ENCODE results near the gene NAPA. TPM values are rescaled to one million over a fixed set of nuclear protein-coding genes. Genes with fewer than 3 reads are reported as not detected.
A peak's percentile ranks its signal among the peaks of the same experiment; 100 is the strongest.

The NAPA gene
- total RNA-seq, 1 donor from 2014 or later, result 61.9 TPM

DNA sequence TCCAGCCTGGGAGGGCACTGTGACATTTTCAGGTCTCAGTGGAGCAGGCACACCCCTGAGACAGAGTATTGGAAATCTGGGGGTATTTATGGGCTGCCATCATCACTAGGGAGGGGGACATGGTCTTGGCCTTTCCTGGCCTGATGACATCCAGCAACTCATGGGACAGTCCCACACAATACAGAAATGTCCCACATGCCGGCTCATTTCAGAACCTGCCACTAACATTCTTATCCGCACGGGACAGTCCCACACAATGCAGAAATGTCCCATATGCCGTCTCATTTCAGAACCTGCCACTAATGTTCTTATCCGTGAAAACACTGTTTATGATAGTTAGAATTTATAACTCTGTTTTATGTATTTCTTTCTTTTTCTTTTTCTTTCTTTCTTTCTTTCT lies 53.0 kb downstream of the NAPA start:
- Mint-ChIP-seq H3K9me3 (no peaks in the 10 kb centered on the region), H3K27me3 (peaks cover 6% of the 10 kb centered on the region), H3K4me1 (peaks cover 4% of the 10 kb centered on the region), H3K36me3 (ENCODE audit: low read depth) (no peaks in the 10 kb centered on the region), H3K4me3 (no peak overlapping the region), H3K27ac (no peak overlapping the region)
- intact Hi-C loops (cut with micrococcal nuclease), result no loop called here
- no peak for DNase-seq

GRCh38 chr19:47459477-47459876 lies 55.4 kb downstream of the NAPA start:
- Mint-ChIP-seq H3K4me3 (no peak overlapping the region), H3K9me3 (peaks cover 9% of the 10 kb centered on the region), H3K36me3 (ENCODE audit: low read depth) (no peaks in the 10 kb centered on the region), H3K4me1 (peaks cover 3% of the 10 kb centered on the region), H3K27ac (no peak overlapping the region), H3K27me3 (peaks cover 22% of the 10 kb centered on the region)
- no peak for DNase-seq
- intact Hi-C loops (cut with micrococcal nuclease), result no loop called here

GRCh38 chr19:47458672-47459071 lies 56.2 kb downstream of the NAPA start:
- DNase-seq, result no peak
- Mint-ChIP-seq H3K4me1 (peaks cover 2% of the 10 kb centered on the region), H3K27me3 (peaks cover 26% of the 10 kb centered on the region), H3K4me3 (no peak overlapping the region), H3K36me3 (ENCODE audit: low read depth) (no peaks in the 10 kb centered on the region), H3K9me3 (peaks cover 9% of the 10 kb centered on the region), H3K27ac (no peak overlapping the region)
- intact Hi-C loops (cut with micrococcal nuclease), result no loop called here

GRCh38 chr19:47456721-47457474 lies 58.0 kb downstream of the NAPA start:
- no peak overlapping the region for H3K4me3 Mint-ChIP-seq
- no peaks in the 10 kb centered on the region for H3K36me3 Mint-ChIP-seq (ENCODE audit: low read depth)
- H3K4me1 Mint-ChIP-seq, result peaks cover 2% of the 10 kb centered on the region
- DNase-seq, result no peak
- no peak overlapping the region for H3K27ac Mint-ChIP-seq
- intact Hi-C loops (cut with micrococcal nuclease), result no loop called here
- peaks cover 9% of the 10 kb centered on the region for H3K9me3 Mint-ChIP-seq
- H3K27me3 Mint-ChIP-seq, result peaks cover 27% of the 10 kb centered on the region

DNA sequence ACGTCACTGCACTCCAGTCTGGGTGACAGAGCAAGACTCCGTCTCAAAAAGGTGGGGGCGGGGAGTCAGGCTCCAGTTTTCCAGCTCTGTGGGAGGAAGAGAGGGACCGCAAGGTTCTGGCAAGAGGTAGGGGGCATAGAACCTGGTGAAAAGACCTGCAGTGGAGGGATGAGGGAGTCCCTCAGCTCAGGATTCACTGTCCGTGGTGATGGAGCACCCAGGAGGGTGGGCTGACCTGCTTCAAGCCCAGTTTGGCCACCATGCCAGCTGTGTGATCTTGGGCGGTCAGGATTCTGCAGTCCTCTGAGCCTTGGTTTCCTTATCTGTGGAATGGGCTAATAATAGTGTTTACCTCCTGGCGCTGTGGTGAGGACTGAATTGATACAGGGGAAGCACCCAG lies 64.4 kb downstream of the NAPA start:
- DNase-seq, result no peak
- intact Hi-C loops (cut with micrococcal nuclease), result no loop called here
- H3K4me1 Mint-ChIP-seq, result peaks cover 19% of the 10 kb centered on the region
- no peak overlapping the region for H3K27ac Mint-ChIP-seq
- H3K36me3 Mint-ChIP-seq (ENCODE audit: low read depth), result no peaks in the 10 kb centered on the region
- H3K9me3 Mint-ChIP-seq, result peaks cover 7% of the 10 kb centered on the region
- H3K4me3 Mint-ChIP-seq, result no peak overlapping the region
- H3K27me3 Mint-ChIP-seq, result peaks cover 60% of the 10 kb centered on the region

DNA sequence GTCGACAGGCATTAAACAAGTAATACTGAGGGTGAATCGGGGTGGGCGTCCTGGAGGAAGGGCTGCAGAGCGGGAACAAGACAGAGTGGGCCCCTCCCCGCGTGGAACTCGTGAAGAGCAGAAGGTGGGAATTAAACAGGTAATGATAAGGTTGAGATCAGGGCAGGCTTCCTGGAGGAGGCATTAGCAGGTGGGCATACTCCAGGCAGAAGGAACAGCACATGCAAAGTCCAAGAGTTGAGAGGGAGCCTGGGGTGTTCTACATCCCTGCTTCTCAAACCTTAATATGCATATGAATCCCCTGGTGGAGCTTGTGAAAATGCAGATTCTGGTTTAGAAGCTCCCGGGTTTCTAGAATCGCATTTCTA lies 66.5 kb downstream of the NAPA start:
- H3K4me3 Mint-ChIP-seq, result no peak overlapping the region
- DNase-seq, result no peak
- H3K27me3 Mint-ChIP-seq, result peaks cover 62% of the 10 kb centered on the region
- H3K36me3 Mint-ChIP-seq (ENCODE audit: low read depth), result no peaks in the 10 kb centered on the region
- H3K27ac Mint-ChIP-seq, result no peak overlapping the region
- H3K4me1 Mint-ChIP-seq, result peaks cover 36% of the 10 kb centered on the region
- peaks cover 5% of the 10 kb centered on the region for H3K9me3 Mint-ChIP-seq
- intact Hi-C loops (cut with micrococcal nuclease), result no loop called here

DNA sequence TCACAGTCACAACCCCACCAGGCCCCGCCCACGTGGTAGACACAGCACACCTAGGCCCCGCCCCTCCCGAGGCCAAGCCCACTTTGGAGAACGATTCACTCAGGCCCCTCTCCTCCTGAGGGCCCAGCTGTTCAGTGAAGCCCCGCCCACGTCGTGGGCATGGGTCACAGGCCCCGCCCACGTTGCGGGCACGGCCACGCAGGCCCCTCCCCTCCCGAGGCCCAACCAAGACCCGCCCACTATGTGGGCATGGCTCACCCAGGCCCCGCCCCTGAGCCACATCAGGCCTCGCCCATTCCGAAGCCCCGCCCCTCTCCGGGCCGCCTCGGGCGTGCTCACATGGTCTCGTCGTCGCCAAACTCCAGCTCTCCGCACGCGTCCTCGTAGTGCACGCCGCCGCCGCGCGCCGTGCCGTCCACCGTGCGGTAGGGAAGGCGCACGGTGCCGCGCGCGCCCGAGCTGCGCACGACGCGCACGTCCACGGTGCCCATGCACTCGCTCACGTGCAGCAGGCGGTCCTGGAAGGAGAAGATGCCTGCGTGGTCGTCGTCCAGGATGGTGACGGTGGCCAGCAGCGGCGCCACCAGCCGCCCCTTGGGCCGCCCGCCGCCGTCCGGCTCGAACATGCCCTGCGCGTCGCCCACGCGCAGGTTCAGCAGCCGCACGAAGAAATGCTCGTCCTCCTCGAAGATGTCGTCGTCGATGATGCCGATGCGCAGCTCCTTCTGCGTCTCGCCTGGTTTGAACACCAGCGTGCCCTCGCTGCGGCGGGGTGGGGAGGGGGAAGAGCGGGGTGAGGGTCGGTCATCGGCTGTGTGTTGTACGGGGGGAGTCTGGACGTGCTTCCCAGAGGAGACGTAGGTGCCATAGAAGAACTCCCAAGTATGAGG lies 67.1 kb downstream of the NAPA start:
- H3K27me3 Mint-ChIP-seq, result peaks cover 68% of the 10 kb centered on the region
- peak overlapping the region; percentile 16 for H3K27ac Mint-ChIP-seq
- H3K9me3 Mint-ChIP-seq, result peaks cover 5% of the 10 kb centered on the region
- peak; percentile 92 for DNase-seq
- intact Hi-C loops (cut with micrococcal nuclease), result loop anchor here (1.0 kb wide), 1 partner anchor 19 kb away; no protein-coding TSS in a partner anchor
- peaks cover 41% of the 10 kb centered on the region for H3K4me1 Mint-ChIP-seq
- H3K36me3 Mint-ChIP-seq (ENCODE audit: low read depth), result no peaks in the 10 kb centered on the region
- peak overlapping the region; percentile 75 for H3K4me3 Mint-ChIP-seq

DNA sequence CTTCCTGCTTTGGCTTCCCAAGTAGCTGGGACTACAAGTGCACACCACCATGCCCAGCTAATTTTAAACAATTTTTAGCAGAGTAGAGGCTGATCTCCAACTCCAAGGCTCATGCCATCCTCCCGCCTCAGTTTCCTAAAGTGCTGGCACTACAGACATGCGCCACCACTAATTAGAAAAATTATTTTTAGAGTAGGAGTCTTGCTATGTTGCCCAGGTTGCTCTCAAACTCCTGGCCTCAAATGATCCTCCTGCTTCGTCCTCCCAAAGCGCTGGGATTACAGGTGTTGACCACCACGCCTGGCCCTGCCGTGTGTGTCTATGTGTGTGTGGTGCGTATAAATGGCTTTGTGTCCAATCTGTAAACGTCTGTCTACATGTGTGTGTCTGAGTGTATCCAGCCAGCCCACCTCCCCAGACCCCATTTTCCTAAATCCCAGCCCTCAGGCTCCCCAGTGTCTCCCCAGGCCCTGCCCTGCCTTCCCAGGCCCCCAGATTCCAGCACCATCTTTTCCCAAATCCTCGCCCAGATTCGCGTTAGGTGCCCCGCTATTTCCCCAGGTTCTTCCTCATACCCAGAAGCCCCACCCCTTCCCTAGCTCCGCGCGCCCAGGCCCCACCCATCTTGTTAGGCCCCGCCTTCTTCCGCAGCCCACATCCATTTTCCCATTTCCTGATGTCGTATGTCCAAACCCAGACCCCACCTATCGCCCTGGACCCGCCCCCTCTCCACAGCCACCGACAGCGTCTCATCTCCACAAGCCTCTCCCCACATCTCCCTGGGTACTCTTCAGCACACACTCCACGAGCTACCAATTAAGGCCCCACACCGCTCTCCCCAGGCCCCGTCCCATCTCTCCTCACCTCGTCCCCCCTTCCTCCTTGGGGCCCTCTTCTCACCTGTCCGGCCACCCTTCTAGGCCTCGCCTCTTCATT lies 68.1 kb downstream of the NAPA start:
- no peaks in the 10 kb centered on the region for H3K36me3 Mint-ChIP-seq (ENCODE audit: low read depth)
- peak overlapping the region; percentile 75 for H3K4me3 Mint-ChIP-seq
- peaks cover 5% of the 10 kb centered on the region for H3K9me3 Mint-ChIP-seq
- peak overlapping the region; percentile 35 for H3K27ac Mint-ChIP-seq
- peaks cover 72% of the 10 kb centered on the region for H3K27me3 Mint-ChIP-seq
- intact Hi-C loops (cut with micrococcal nuclease), result loop anchor here (1.0 kb wide), 1 partner anchor 19 kb away; no protein-coding TSS in a partner anchor
- H3K4me1 Mint-ChIP-seq, result peaks cover 41% of the 10 kb centered on the region
- peak; percentile 82 for DNase-seq

DNA sequence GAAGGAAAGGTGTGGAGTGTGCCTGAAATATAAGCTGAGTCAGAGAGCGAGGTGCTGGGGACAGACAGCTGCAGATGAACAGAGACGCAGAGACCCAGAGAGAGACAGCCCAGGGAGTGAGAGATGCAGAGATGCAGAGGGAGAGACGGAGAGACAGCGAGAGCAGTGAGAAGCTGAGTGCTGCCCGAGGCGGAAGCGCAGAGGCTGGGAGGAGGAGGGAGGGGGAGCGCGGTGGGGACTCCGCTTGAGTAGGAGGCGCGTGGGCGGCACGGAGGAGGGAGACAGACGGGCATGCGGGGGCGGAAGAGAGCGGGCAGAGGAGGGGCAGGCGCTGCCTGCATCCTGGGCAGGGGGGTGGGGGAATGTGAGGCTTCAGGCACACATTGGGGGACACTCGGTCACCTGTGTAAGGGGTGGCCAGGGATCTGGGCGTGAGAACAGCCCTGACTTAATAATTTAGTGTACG lies 68.9 kb downstream of the NAPA start:
- peaks cover 5% of the 10 kb centered on the region for H3K9me3 Mint-ChIP-seq
- H3K4me1 Mint-ChIP-seq, result peaks cover 41% of the 10 kb centered on the region
- H3K4me3 Mint-ChIP-seq, result peak overlapping the region; percentile 70
- intact Hi-C loops (cut with micrococcal nuclease), result no loop called here
- H3K36me3 Mint-ChIP-seq (ENCODE audit: low read depth), result no peaks in the 10 kb centered on the region
- H3K27ac Mint-ChIP-seq, result peak overlapping the region; percentile 27
- peak; percentile 90 for DNase-seq
- peaks cover 73% of the 10 kb centered on the region for H3K27me3 Mint-ChIP-seq

DNA sequence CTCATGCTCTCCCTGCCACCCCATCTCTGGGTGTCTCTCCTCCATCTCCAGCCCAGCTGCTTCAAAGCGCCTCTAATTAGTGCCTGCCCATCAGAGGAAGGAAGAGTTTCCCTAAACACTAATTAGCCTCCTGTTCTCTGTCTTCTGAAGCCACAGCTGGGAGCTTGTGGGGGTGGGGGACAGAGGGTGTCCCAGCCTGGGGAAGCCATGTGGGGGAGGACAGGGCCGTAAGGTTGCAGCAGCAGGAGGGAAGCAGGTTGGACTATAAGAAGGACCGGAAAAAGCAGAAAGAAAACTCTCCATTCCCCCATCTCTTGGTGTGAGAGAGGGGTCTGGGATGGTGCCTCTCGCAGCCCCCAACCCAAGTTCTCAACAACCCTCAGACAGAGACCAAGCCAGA lies 69.3 kb downstream of the NAPA start:
- H3K27me3 Mint-ChIP-seq, result peaks cover 72% of the 10 kb centered on the region
- no peaks in the 10 kb centered on the region for H3K36me3 Mint-ChIP-seq (ENCODE audit: low read depth)
- peaks cover 41% of the 10 kb centered on the region for H3K4me1 Mint-ChIP-seq
- DNase-seq, result no peak
- H3K4me3 Mint-ChIP-seq, result peak overlapping the region; percentile 70
- H3K27ac Mint-ChIP-seq, result peak overlapping the region; percentile 27
- H3K9me3 Mint-ChIP-seq, result peaks cover 5% of the 10 kb centered on the region
- intact Hi-C loops (cut with micrococcal nuclease), result no loop called here

DNA sequence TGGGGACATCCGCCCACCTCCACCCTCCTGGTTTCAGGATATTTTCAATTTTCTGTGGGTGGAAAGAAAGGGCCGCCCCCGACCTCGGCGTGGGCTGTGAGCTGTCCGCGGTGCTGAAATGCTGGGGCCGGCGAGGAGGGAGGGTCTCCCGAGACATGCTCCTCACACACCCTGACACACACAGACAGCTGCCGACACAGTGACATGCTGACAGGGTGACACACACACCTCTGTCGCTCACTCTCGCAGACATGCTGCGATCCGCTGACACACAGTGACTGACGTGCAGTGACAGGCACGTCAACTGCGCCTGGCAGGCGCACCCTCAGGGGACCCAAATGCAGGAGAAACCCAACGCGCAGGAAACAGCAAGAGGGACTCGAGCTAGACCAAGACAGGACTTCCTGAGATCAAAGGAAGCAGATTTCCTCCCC lies 70.5 kb downstream of the NAPA start:
- DNase-seq, result peak; percentile 85
- Mint-ChIP-seq H3K36me3 (ENCODE audit: low read depth) (no peaks in the 10 kb centered on the region), H3K27ac (peak overlapping the region; percentile 43), H3K9me3 (peaks cover 5% of the 10 kb centered on the region), H3K27me3 (peaks cover 66% of the 10 kb centered on the region), H3K4me3 (peak overlapping the region; percentile 22), H3K4me1 (peaks cover 39% of the 10 kb centered on the region)
- intact Hi-C loops (cut with micrococcal nuclease), result no loop called here

DNA sequence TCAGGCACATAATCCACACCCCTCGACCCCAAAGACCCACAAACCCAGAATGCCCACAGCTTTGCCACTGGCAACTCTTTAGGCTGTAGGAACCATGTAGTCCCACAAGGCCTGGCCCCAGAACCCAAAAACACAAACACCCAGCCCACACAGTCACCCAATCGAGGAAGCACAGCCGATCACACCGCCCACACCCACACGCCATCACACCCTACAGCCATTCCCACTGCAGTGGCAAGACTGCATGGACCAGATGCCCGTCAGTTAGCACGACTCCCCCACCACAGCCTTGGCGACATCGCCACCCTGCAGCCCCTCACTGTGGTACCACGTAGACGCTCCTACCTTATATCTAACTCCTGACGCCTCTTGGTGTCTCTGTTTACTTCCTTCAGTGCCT lies 71.5 kb downstream of the NAPA start:
- Mint-ChIP-seq H3K9me3 (peaks cover 5% of the 10 kb centered on the region), H3K36me3 (ENCODE audit: low read depth) (no peaks in the 10 kb centered on the region), H3K27ac (no peak overlapping the region), H3K27me3 (peaks cover 62% of the 10 kb centered on the region), H3K4me3 (no peak overlapping the region), H3K4me1 (peaks cover 44% of the 10 kb centered on the region)
- DNase-seq, result no peak
- intact Hi-C loops (cut with micrococcal nuclease), result no loop called here

DNA sequence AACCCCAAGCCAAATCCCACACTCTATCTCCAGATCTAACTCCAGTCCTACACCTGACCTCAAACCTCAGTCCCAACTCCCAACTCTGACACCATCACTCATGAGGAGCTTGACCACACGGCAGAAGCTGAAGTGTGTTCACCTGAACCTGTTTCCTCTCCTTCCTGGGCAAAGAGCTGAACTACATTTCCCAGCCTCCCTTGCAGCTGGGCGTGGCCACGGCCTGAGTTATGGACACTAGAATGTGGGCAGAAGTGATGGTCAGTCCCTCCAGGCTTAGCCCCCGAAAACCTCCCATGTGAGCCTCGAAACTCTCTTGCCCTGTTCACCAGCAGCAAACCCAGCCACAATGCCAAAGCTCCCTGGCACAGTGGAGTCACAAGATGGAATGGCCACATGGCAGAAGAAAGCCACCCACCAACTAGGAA lies 76.1 kb downstream of the NAPA start:
- Mint-ChIP-seq H3K27ac (no peak overlapping the region), H3K27me3 (peaks cover 40% of the 10 kb centered on the region), H3K4me1 (peaks cover 34% of the 10 kb centered on the region), H3K36me3 (ENCODE audit: low read depth) (no peaks in the 10 kb centered on the region), H3K4me3 (no peak overlapping the region), H3K9me3 (no peaks in the 10 kb centered on the region)
- intact Hi-C loops (cut with micrococcal nuclease), result no loop called here
- no peak for DNase-seq
